Fibroblast of lung (primary cell): Measurements from ENCODE around the gene FUT8. TPM values are rescaled to one million over a fixed set of nuclear protein-coding genes. Genes with fewer than 3 reads are reported as not detected.

ENCODE experiments used
- DNase-seq, 2 donors: peaks; one replicate each; pipeline versions ENCODE4 v3.0.0 to v3.0.0-alpha.2; 2010; ENCODE audit warnings: low read depth in 2 of 2
- H2AFZ ChIP-seq: 2 replicates; pipeline ENCODE4 v1.5.1; 2012; ENCODE audit warnings: low read length, control low read depth, inconsistent platforms
- H3K27ac ChIP-seq: 2 replicates; pipeline ENCODE4 v1.5.1; 2011; ENCODE audit warnings: low read length, control low read depth; ENCODE audit not compliant: insufficient read depth
- H3K27me3 ChIP-seq: 2 replicates; pipeline ENCODE4 v1.5.1; 2011; ENCODE audit warnings: mild to moderate bottlenecking, low read length; ENCODE audit not compliant: control insufficient read depth, insufficient read depth
- H3K36me3 ChIP-seq: 2 replicates; pipeline ENCODE4 v1.5.1; 2011; ENCODE audit warnings: low read length; ENCODE audit not compliant: control insufficient read depth, insufficient read depth
- H3K4me1 ChIP-seq: 2 replicates; pipeline ENCODE4 v1.5.1; 2011; ENCODE audit warnings: low read length; ENCODE audit not compliant: control insufficient read depth, insufficient read depth; ENCODE audit errors: extremely low read depth
- H3K4me2 ChIP-seq: 2 replicates; pipeline ENCODE4 v1.5.1; 2011; ENCODE audit warnings: low read length, control low read depth; ENCODE audit not compliant: insufficient read depth; ENCODE audit errors: extremely low read depth
- H3K4me3 ChIP-seq, 4 experiments: fragments of 200-600 bp in 1 of 4; sonication (generic) in 1 of 4; replicated peaks in 1 of 4; 2 replicates each; pipeline ENCODE4 v1.5.1; 2011 to 2016; ENCODE audit warnings: low read length in 4 of 4, low read depth in 3 of 4, mild to moderate bottlenecking in 3 of 4, control low read depth in 2 of 4, inconsistent platforms in 1 of 4, mixed read lengths in 1 of 4; ENCODE audit not compliant: insufficient read depth in 1 of 4; ENCODE audit errors: control extremely low read depth in 1 of 4
- H3K79me2 ChIP-seq: 2 replicates; pipeline ENCODE4 v1.5.1; 2012; ENCODE audit warnings: mild to moderate bottlenecking, low read length, inconsistent platforms; ENCODE audit not compliant: control insufficient read depth, insufficient read depth
- H3K9ac ChIP-seq: 2 replicates; pipeline ENCODE4 v1.5.1; 2011; ENCODE audit warnings: mild to moderate bottlenecking, low read length, control low read depth; ENCODE audit not compliant: insufficient read depth
- H3K9me3 ChIP-seq: 2 replicates; pipeline ENCODE4 v1.5.1; 2012; ENCODE audit warnings: low read depth, low read length; ENCODE audit not compliant: control insufficient read depth, insufficient read depth
- H4K20me1 ChIP-seq: 2 replicates; pipeline ENCODE4 v1.5.1; 2011; ENCODE audit warnings: low read length; ENCODE audit not compliant: control insufficient read depth, insufficient read depth; ENCODE audit errors: extremely low read depth
- CTCF ChIP-seq, 2 donors: IDR thresholded peaks in 1 of 2; conservative IDR thresholded peaks in 1 of 2; 1 replicate in 1 of 2; 2 replicates in 1 of 2; pipeline ENCODE4 v1.5.1; 2011 to 2012; ENCODE audit warnings: low read length in 2 of 2, control low read depth in 1 of 2, inconsistent platforms in 1 of 2, low read depth in 1 of 2, mild to moderate bottlenecking in 1 of 2
- EZH2 ChIP-seq: IDR thresholded peaks from 2 replicates; pipeline ENCODE4 v1.5.1; 2012; ENCODE audit warnings: low read length, control low read depth, mild to moderate bottlenecking; ENCODE audit errors: missing control alignments
- polyA plus RNA-seq, 2 donors: library from polyadenylated mRNA; depleted of rRNA in 1 of 2; stranded (reverse) in 1 of 2; unstranded in 1 of 2; fragments of >200 nt; gene quantifications; 2 replicates each; pipeline ENCODE4 v1.2.1, GENCODE V29; 2011 to 2012; ENCODE audit warnings: missing spikeins in 1 of 2
- total RNA-seq: library from RNA; depleted of rRNA; stranded (reverse); fragments of >200 nt; gene quantifications from 2 replicates; pipeline ENCODE4 v1.2.1, GENCODE V29; 2014

Gene FUT8
- total and polyA plus RNA-seq, 2 donors (not counting 1 experiment from before 2014, with no cell fraction given) = 51.4 to 95.8 TPM

DNA sequence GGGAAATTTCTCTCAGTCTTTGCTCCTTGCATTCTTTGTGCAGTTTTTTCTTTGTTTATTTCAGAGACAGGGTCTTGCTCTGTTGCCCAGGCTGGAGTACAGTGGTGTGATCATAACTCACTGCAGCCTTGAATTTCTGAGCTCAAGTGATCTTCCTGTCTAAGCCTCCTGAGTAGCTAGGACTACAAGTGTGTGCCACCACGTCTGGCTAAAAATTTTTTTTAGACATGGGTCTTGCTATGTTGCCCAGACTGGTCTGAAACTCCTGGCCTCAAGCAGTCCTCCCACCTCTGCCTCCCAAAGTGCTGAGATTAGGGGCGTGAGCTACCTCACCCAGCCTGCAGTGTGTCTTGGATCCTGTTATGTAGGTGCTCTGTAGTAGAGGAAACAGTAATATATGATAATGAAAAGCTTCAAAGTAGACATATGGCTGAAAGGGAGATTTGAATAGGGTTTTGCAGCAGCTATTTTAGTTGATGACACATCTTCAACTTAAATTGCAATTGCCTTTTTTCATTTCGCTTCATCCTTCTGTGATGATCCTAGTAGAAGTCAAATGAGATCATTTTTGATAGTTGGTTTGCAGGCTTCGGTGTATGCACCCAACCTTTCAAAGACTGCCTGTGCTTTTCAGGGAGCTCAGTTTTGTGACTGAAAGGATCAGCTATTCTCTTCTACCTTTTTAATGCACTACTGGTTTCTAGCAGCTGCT lies 75.4 kb downstream of the FUT8 start:
- no peak overlapping the region for H3K4me3 ChIP-seq
- no peaks in the 10 kb centered on the region for H3K9me3 ChIP-seq
- no peak overlapping the region for H3K27ac ChIP-seq
- no peaks in the 10 kb centered on the region for H3K4me1 ChIP-seq
- H4K20me1 ChIP-seq = no peaks in the 10 kb centered on the region
- H3K79me2 ChIP-seq = no peaks in the 10 kb centered on the region
- H3K4me2 ChIP-seq = no peak overlapping the region
- no peaks in the 10 kb centered on the region for H3K27me3 ChIP-seq
- no peak for DNase-seq
- no peak overlapping the region for H3K9ac ChIP-seq
- H3K36me3 ChIP-seq = no peaks in the 10 kb centered on the region
- TF ChIP-seq EZH2 (no peak), CTCF (conservative IDR thresholded peaks at IDR 0.05 in 1 of 2, IDR thresholded peaks at IDR 0.05 in 1 of 2; ENCODE audit: low read depth in 1 of 2, low read length in 2 of 2) (no peak)
- no peak overlapping the region for H2AFZ ChIP-seq

DNA sequence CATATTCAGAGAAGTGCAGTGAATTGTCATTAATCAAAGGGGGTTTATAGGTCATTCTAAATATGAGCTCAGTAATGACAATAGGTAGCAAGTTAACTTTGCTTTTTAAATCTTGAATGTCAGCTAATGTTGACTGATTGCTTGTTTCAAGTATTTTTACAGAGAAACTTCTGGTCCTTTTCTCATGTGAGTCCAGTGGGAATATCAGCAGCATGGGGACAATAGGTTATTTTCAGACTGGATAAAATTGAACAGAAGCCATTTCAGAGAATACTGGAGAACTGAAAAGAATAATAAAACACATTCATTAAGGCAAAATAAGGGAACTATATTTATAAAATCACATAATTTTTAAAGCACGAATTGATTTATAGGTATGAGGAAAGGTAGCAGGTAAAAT lies 78.7 kb downstream of the FUT8 start:
- Histone ChIP-seq H3K27me3 (no peaks in the 10 kb centered on the region), H3K27ac (no peak overlapping the region), H3K9me3 (no peaks in the 10 kb centered on the region), H2AFZ (no peak overlapping the region), H3K36me3 (no peaks in the 10 kb centered on the region), H3K79me2 (no peaks in the 10 kb centered on the region), H3K9ac (no peak overlapping the region), H3K4me2 (no peak overlapping the region), H3K4me1 (no peaks in the 10 kb centered on the region), H4K20me1 (no peaks in the 10 kb centered on the region), H3K4me3 (no peak overlapping the region)
- no peak for DNase-seq
- TF ChIP-seq EZH2 = no peak
- no peak for TF ChIP-seq CTCF (conservative IDR thresholded peaks at IDR 0.05 in 1 of 2, IDR thresholded peaks at IDR 0.05 in 1 of 2; ENCODE audit: low read depth in 1 of 2, low read length in 2 of 2)

DNA sequence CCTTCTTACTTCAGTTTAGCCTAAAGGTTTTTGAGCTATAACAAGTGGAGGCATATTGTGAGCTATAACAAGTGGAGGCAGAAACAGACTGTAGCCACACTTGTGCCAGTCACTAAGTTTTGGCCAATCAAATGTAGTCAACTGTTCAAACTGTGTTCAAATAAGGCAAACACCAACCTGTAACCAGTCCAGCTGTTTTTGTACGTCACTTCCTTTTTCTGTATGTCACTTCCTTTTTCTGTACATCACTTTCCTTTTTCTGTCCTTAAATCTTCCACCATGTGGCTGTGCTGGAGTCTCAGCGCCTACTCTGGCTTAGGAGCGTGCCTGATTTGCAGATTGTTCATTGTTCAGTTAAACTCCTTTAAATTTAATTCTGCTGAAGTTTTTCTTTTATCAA lies 79.7 kb downstream of the FUT8 start:
- H3K36me3 ChIP-seq = no peaks in the 10 kb centered on the region
- no peak overlapping the region for H3K4me2 ChIP-seq
- H3K4me3 ChIP-seq = no peak overlapping the region
- no peak for TF ChIP-seq EZH2
- no peak for TF ChIP-seq CTCF (conservative IDR thresholded peaks at IDR 0.05 in 1 of 2, IDR thresholded peaks at IDR 0.05 in 1 of 2; ENCODE audit: low read depth in 1 of 2, low read length in 2 of 2)
- no peak for DNase-seq
- no peak overlapping the region for H2AFZ ChIP-seq
- H3K9ac ChIP-seq = no peak overlapping the region
- no peaks in the 10 kb centered on the region for H3K27me3 ChIP-seq
- H3K79me2 ChIP-seq = no peaks in the 10 kb centered on the region
- no peaks in the 10 kb centered on the region for H4K20me1 ChIP-seq
- H3K9me3 ChIP-seq = no peaks in the 10 kb centered on the region
- H3K4me1 ChIP-seq = no peaks in the 10 kb centered on the region
- no peak overlapping the region for H3K27ac ChIP-seq
